Neural cell (in vitro differentiated cells): ENCODE results near the gene UBE2N.

Experiments
- CTCF ChIP-seq: fragments of 450-650 bp; IDR thresholded peaks from 2 replicates; pipeline ENCODE4 v1.5.1; 2014; ENCODE audit warnings: antibody characterized with exemption, mild to moderate bottlenecking, moderate library complexity; ENCODE audit not compliant: poor library complexity, severe bottlenecking
- POLR2AphosphoS5 ChIP-seq: IDR thresholded peaks from 2 replicates; pipeline ENCODE4 v1.6.1; 2012
- RAD21 ChIP-seq: fragments of 450-650 bp; conservative IDR thresholded peaks from 2 replicates; pipeline ENCODE4 v1.6.1; 2014; ENCODE audit warnings: antibody characterized with exemption, mild to moderate bottlenecking, moderate library complexity
- TF ChIP-seq, protein P1 (sequence below): IDR thresholded peaks from 2 replicates; pipeline ENCODE4 v1.6.1; 2012; ENCODE audit warnings: borderline replicate concordance

GRCh38 chr12:93468008-93468371 lies 26.2 kb upstream of the UBE2N start:
- TF ChIP-seq CTCF (no peak), RAD21 (no peak), POLR2AphosphoS5 (no peak)
- TF ChIP-seq, protein P1, sequence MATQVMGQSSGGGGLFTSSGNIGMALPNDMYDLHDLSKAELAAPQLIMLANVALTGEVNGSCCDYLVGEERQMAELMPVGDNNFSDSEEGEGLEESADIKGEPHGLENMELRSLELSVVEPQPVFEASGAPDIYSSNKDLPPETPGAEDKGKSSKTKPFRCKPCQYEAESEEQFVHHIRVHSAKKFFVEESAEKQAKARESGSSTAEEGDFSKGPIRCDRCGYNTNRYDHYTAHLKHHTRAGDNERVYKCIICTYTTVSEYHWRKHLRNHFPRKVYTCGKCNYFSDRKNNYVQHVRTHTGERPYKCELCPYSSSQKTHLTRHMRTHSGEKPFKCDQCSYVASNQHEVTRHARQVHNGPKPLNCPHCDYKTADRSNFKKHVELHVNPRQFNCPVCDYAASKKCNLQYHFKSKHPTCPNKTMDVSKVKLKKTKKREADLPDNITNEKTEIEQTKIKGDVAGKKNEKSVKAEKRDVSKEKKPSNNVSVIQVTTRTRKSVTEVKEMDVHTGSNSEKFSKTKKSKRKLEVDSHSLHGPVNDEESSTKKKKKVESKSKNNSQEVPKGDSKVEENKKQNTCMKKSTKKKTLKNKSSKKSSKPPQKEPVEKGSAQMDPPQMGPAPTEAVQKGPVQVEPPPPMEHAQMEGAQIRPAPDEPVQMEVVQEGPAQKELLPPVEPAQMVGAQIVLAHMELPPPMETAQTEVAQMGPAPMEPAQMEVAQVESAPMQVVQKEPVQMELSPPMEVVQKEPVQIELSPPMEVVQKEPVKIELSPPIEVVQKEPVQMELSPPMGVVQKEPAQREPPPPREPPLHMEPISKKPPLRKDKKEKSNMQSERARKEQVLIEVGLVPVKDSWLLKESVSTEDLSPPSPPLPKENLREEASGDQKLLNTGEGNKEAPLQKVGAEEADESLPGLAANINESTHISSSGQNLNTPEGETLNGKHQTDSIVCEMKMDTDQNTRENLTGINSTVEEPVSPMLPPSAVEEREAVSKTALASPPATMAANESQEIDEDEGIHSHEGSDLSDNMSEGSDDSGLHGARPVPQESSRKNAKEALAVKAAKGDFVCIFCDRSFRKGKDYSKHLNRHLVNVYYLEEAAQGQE: no peak
